Gastrocnemius medialis (tissue), 4 donors: ENCODE data around the gene SELENOI.

Experiments used
- POLR2A ChIP-seq, 2 donors: fragments of 450-650 bp; IDR thresholded peaks; one replicate each; pipeline ENCODE4 v1.6.1; 2017; ENCODE audit warnings: antibody characterized with exemption in 2 of 2, mild to moderate bottlenecking in 2 of 2, moderate library complexity in 2 of 2
- TF ChIP-seq, protein P1 (sequence below), 5 experiments: fragments of 450-650 bp in 3 of 5; fragments of 200-600 bp in 2 of 5; sonication (generic) in 2 of 5; IDR thresholded peaks in 4 of 5; conservative IDR thresholded peaks in 1 of 5; 1 replicate in 4 of 5; 2 replicates in 1 of 5; pipeline ENCODE4 v1.5.1; 2016 to 2019; ENCODE audit warnings: antibody characterized with exemption in 5 of 5, mild to moderate bottlenecking in 3 of 5, moderate library complexity in 3 of 5

DNA sequence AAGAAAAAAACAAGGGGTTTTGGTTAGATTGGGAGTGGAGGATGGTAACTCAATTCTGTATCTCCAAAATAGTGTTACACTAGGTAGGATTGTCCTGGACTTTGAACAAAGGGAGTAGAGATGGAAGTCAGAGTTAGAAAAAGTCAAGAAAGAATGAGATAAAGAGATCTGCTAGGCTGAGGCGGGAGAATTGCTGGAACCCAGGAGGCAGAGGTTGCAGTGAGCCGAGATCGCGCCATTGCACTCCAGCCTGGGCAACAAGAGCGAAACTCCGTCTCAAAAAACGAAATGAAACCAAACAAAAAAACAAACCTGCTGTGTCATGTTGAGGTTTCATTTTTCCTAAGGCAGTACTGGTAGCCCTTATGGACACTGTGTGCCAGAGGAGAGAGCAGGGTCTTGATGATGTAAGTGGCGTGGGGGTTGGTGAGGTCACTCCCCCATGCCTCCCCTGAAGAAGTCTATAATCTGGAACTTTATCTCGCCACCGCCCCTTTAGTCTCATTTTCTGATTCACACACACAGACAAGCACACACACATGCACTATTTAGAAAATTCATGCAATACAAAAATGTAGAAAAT lies 66.2 kb downstream of the SELENOI start:
- TF ChIP-seq, protein P1, sequence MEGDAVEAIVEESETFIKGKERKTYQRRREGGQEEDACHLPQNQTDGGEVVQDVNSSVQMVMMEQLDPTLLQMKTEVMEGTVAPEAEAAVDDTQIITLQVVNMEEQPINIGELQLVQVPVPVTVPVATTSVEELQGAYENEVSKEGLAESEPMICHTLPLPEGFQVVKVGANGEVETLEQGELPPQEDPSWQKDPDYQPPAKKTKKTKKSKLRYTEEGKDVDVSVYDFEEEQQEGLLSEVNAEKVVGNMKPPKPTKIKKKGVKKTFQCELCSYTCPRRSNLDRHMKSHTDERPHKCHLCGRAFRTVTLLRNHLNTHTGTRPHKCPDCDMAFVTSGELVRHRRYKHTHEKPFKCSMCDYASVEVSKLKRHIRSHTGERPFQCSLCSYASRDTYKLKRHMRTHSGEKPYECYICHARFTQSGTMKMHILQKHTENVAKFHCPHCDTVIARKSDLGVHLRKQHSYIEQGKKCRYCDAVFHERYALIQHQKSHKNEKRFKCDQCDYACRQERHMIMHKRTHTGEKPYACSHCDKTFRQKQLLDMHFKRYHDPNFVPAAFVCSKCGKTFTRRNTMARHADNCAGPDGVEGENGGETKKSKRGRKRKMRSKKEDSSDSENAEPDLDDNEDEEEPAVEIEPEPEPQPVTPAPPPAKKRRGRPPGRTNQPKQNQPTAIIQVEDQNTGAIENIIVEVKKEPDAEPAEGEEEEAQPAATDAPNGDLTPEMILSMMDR (IDR thresholded peaks at IDR 0.05 in 4 of 5, conservative IDR thresholded peaks at IDR 0.05 in 1 of 5), result no peak
- TF ChIP-seq POLR2A (IDR thresholded peaks at IDR 0.05), result no peak
